H1 (cell line): ENCODE results near the gene CALML5.

Experiments
- CBX8 ChIP-seq: fragments of 300-800, 300-1000 bp; sonication (generic); IDR thresholded peaks from 2 replicates; pipeline ENCODE4 v1.7.1; 2016; ENCODE audit warnings: low read depth, low read length, borderline replicate concordance
- CEBPB ChIP-seq: IDR thresholded peaks from 2 replicates; pipeline ENCODE4 v1.6.1; 2012; ENCODE audit warnings: low read depth, low read length
- CHD2 ChIP-seq: IDR thresholded peaks from 2 replicates; pipeline ENCODE4 v1.6.1; 2012; ENCODE audit warnings: low read length, improper control_type of control experiment
- CTCF ChIP-seq, 3 experiments: IDR thresholded peaks; 1 replicate in 2 of 3; 2 replicates in 1 of 3; pipeline versions ENCODE4 v1.5.1 to v1.6.1; 2011; ENCODE audit warnings: low read length in 3 of 3, mild to moderate bottlenecking in 3 of 3, inconsistent platforms in 2 of 3, low read depth in 1 of 3, moderate library complexity in 1 of 3; ENCODE audit not compliant: insufficient read depth in 1 of 3; ENCODE audit errors: control extremely low read depth in 1 of 3
- EGR1 ChIP-seq: IDR thresholded peaks from 2 replicates; pipeline ENCODE4 v1.6.1; 2011; ENCODE audit warnings: low read depth, low read length, borderline replicate concordance
- EP300 ChIP-seq, 2 experiments: IDR thresholded peaks; 1 replicate in 1 of 2; 2 replicates in 1 of 2; pipeline ENCODE4 v1.6.1; 2011 to 2012; ENCODE audit warnings: low read depth in 2 of 2, low read length in 2 of 2, mild to moderate bottlenecking in 2 of 2, borderline replicate concordance in 1 of 2, inconsistent platforms in 1 of 2, moderate library complexity in 1 of 2
- GABPA ChIP-seq: IDR thresholded peaks from 2 replicates; pipeline ENCODE4 v1.6.1; 2011; ENCODE audit warnings: mild to moderate bottlenecking, low read length, moderate library complexity, borderline replicate concordance; ENCODE audit not compliant: insufficient read depth
- HDAC6 ChIP-seq: IDR thresholded peaks from one replicate; pipeline ENCODE4 v1.7.1; 2012; ENCODE audit warnings: low read depth, mild to moderate bottlenecking, inconsistent platforms, low read length, moderate library complexity
- MAX ChIP-seq: IDR thresholded peaks from 2 replicates; pipeline ENCODE4 v1.6.1; 2012; ENCODE audit warnings: inconsistent platforms
- NRF1 ChIP-seq: IDR thresholded peaks from 2 replicates; pipeline ENCODE4 v1.6.1; 2011; ENCODE audit warnings: mild to moderate bottlenecking, low read depth, low read length, improper control_type of control experiment
- POLR2A ChIP-seq, 2 experiments: IDR thresholded peaks; 1 replicate in 1 of 2; 2 replicates in 1 of 2; pipeline ENCODE4 v1.6.1; 2011; ENCODE audit warnings: low read depth in 2 of 2, low read length in 2 of 2, mild to moderate bottlenecking in 2 of 2; ENCODE audit errors: control extremely low read depth in 1 of 2
- POLR2AphosphoS5 ChIP-seq: IDR thresholded peaks from 2 replicates; pipeline ENCODE4 v1.6.1; 2011; ENCODE audit warnings: low read depth, low read length
- RFX5 ChIP-seq: IDR thresholded peaks from 2 replicates; pipeline ENCODE4 v1.6.1; 2011; ENCODE audit warnings: low read depth, low read length, improper control_type of control experiment, borderline replicate concordance
- YY1 ChIP-seq: IDR thresholded peaks from 2 replicates; pipeline ENCODE4 v1.6.1; 2011; ENCODE audit warnings: low read depth, mild to moderate bottlenecking, low read length

GRCh38 chr10:5532307-5532605 is 32.9 kb upstream of the CALML5 start:
- TF ChIP-seq POLR2A (IDR thresholded peaks at IDR 0.05; ENCODE audit: control extremely low read depth in 1 of 2, low read depth in 2 of 2, low read length in 2 of 2) = no peak
- TF ChIP-seq CTCF (IDR thresholded peaks at IDR 0.05; ENCODE audit: control extremely low read depth in 1 of 3, insufficient read depth in 1 of 3, low read depth in 1 of 3, low read length in 3 of 3) = no peak
- TF ChIP-seq CHD2 = no peak
- TF ChIP-seq YY1 = no peak
- TF ChIP-seq EGR1 = no peak
- TF ChIP-seq CBX8 = no peak
- no peak for TF ChIP-seq NRF1
- TF ChIP-seq RFX5 = no peak
- no peak for TF ChIP-seq HDAC6
- TF ChIP-seq CEBPB = no peak
- no peak for TF ChIP-seq EP300 (IDR thresholded peaks at IDR 0.05; ENCODE audit: borderline replicate concordance in 1 of 2, low read depth in 2 of 2, low read length in 2 of 2)
- TF ChIP-seq MAX = no peak
- TF ChIP-seq POLR2AphosphoS5 = no peak
- TF ChIP-seq GABPA = no peak
